HL-60/S4 treated with phorbol 12-myristate 13-acetate at 8.2 ng/mL for 4 days and 3 days (cell line): ENCODE results near the gene ZNF318.
"Not testable (repeated sequence)": the region's sequence is repeated elsewhere in the genome, so short reads cannot be mapped to it uniquely, and the experiment has no call there.

ENCODE experiments used
- in situ Hi-C: fragments of 300-500 bp; cut with MboI; formaldehyde crosslinking; loops from 2 replicates; pipeline ENCODE4 v1.15.0; 2022; ENCODE audit warnings: low sequenced_read_pairs

The ZNF318 gene

DNA sequence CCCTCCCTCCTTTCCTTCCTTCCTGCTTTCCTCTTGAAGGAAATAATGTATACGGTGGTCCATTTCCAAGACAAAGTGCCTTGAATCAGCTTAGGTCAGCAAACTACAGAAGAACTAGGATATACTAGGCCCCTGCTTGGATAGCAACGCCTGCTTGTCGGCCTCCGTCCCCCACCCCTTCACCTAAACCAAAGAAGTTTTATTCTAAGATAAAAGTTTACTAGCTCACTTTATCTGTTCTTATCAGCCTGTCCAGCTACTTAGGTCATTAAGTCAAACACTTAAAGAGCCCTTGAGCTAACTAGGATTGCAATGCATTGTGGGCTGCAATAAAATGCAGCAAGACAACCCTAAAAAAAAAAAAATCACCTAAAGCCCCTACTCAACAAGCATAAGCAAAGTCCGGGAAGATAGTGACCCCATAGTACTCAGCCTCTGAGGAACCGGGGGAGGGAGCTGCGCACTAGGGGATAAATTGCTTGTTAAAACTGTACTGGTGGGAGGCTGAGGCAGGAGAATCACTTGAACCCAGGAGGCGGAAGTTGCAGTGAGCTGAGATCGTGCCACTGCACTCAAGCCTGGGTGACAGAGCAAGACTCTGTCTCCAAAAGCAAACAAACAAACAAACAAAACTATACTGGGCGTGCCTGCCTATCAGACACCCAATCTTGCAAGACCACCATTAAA lies 21.4 kb upstream of the ZNF318 start:
- in situ Hi-C loops: not testable (repeated sequence)

DNA sequence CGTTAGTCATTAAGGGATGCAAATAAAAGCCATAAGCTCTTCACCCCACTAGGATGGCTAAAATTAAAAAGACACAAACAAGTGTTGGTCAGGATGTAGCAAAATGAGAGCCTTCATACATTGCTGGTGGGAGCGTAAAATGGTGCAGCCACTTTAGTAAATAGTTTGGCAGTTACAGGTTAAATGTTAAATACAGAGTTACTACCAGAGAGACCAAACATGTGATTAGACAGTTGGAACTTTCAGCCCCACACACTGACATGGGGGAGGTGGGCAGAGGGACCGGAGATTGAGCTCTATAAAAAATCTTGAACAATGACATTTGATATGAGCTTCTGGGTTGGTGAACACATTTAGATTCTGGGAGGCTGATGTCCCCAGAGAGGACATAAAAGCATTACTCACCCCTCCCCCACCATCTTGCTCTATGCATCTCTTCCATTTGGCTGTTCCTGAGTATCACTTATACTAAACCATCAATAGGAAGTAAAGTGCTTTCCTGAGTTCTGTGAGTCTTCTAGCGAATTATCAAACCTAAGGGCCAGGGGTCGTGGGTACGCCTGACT lies 20.4 kb upstream of the ZNF318 start:
- in situ Hi-C loops: no loop called here

DNA sequence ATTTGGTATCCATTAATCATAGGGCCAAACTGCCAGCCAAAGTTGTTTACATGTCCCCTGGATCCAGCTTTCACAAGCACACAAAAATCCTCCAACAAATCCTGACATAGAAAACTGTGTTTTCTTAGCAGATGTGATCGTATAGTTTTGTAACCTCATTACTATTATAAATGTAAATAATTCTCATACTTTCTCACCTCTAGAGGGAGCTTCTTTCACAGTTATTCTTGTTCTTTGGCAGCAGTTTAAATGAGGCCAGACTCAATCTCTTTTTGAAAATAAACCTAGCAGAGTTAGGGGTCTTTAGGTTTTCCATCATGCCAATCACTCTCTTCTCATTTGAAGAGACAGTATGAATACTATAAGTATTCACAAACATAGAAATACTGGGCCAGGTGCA lies 17.0 kb upstream of the ZNF318 start:
- in situ Hi-C loops: no loop called here

DNA sequence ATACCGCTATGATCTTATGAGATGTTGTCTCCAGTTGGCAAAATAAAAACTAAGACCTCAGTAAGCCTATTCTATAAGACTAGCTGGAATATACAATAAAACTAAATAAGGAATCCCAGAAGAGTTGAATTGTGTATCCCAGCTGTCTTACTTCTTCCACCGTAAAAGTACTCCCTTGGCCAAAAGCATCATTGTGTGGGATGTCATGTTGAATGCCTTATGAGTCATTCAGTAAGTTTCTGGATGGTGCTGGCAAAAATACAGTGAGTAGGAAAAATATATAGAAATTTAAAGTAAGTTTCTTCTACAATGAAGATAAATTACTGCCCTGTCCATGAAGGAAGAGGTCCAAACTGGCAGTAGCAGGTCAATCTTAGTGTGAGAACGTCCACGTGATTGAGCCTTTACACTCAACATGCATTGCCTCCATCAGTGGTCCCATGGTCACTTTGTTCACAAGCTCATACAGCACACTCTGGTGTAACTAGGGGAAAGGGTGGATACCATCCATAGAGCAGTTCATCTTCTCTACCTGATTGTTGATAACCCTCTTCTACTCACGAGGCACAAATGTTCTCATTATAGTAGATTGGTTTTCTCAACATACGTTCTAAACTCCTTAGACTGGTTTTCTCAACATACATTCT lies 13.7 kb upstream of the ZNF318 start:
- in situ Hi-C loops: no loop called here

DNA sequence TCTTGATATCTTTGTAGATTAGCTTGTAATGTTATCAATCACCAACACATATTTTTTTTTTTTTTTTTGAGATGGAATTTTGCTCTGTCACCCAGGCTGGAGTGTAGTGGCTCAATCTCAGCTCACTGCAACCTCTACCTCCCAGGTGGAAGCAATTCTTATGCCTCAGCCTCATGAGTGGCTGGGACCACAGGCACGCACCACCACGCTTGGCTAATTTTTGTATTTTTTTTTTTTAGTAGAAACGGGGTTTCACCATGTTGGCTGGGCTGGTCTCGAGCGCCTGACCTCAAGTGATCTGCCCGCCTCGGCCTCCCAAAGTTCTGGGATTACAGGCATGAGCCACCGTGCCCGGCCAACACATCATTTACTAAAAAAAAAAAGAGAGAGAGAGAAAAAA lies 11.4 kb upstream of the ZNF318 start:
- in situ Hi-C loops: not testable (repeated sequence)

DNA sequence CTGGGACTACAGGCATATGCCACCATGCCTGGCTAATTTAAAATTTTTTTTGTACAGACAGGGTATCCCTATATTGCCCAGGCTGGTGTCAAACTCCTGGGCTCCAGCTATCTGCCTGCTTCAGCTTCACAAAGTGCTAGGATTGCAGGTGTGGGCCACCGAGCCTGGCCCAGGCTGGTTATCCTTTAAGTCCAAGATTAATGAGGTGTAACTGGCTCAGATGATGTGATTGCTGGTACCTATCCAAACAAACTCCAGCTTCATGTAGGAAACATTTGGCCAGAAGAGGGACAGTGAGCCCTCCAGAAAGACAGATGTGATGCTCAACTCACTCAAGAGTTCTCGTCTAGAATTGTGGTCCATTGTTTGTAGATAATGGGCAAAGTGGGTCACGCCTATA lies 9.2 kb upstream of the ZNF318 start:
- in situ Hi-C loops: no loop called here

DNA sequence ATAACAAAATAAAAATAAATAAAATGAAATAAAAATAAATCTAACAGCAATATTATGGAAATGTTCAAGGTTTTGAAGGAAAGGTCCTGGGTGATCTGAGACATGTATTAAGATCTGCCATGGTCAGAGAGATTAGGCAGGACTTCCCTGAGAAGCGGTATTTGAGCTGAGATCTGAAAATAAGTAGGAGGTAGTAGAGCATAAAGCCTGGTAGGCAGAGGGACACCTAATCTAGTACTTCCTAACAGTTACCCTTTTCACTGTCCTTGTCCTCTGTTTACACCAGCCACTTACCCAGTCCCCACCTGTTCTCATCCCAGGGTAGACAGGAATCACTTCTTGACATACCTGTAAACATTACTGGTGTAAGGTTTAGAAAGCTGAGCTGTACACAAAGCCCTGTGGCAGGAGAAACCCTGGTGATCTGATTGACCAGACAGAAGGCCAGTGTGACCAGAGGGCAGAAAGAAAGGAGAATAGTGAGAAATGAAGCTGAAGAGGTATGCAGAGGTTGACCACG lies 8.3 kb upstream of the ZNF318 start:
- in situ Hi-C loops: no loop called here

DNA sequence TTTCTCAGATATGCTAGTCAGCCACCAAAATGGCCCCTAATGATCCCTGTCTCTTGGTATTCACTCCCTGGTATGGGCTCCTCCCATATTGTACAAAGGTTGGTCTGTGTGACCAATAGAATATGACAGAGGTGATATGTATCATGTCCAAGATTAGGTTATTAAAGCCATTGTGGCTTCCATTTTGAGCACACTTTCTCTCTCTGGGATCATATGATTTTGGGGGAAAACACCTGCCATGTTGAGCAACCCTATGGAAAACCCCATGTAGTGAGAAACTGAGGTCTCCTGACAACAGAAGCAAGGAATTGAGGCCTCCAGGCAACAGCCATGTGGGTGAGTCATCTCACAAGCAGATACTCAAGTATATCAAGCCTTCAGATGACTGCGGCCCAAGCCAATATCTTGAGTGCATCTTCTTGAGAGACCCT lies 7.1 kb upstream of the ZNF318 start:
- in situ Hi-C loops: no loop called here

DNA sequence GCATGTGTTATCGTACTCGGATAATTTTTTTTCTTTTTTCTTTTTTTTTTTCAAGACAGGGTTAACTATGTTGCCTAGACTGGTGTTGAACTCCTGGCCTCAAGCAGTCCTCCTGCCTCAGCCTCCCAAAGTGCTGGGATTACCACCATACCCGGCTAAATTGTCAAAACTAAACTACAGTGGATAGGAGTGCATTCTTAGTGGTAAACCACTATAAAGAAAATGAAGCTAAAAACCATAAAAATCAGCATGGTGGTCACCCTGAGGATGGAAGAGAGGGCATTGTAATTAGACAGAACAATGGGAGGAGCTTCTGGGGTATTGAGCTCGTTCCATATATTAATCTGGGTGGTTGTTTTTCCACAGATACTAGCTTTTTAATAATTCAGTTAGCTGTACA lies 6.2 kb upstream of the ZNF318 start:
- in situ Hi-C loops: no loop called here

DNA sequence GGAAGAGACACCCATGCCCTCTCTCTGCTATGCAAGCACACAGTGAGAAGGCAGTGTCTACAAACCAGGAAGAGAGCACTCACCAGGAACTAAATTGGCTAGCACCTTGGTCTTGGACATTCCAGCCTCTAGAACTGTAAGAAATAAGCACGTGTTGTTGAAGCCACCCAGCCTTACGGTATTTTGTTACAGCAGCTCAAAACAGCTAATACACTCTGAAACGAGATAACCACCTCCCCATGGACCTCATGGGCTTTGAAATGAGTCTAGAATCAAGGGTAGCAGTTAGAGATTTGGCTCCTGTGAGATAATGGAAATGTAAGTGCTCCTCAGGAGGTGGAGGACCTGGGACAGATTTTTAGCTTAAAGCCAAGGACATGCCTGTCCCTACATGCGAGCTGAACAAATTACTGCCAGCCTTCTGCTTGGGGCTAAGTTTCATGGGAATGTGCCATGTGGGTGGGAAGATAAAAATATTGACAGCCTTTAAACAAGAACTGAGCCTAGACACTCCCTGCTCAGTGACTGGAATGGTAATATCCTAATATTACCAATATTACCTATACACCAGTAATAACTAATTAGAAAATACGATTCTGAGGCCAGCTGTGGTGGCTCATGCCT lies 3.9 kb upstream of the ZNF318 start:
- in situ Hi-C loops: no loop called here

DNA sequence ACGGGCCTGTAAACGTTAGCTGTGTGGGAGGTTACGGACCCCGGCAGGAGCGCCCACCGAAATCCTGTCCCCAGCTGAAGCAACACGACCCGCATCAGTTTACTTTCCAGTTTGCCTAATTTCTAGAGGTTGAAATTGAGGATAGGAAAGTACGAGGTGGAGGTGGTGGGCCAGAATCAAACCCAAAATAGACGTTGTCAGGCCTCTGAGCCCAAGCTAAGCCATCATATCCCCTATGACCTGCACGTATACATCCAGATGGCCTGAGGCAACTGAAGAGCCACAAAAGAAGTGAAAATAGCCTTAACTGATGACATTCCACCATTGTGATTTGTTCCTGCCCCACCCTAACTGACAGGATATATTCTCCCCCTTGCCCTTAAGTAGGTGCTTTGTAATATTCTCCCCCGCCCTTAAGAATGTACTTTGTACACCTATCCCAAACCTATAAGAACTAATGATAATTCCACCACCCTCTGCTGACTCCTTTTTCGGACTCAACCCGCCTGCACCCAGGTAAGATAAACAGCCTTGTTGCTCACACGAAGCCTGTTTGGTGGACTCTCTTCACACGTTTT lies 645 bp upstream of the ZNF318 start:
- in situ Hi-C loops: not testable (repeated sequence)

DNA sequence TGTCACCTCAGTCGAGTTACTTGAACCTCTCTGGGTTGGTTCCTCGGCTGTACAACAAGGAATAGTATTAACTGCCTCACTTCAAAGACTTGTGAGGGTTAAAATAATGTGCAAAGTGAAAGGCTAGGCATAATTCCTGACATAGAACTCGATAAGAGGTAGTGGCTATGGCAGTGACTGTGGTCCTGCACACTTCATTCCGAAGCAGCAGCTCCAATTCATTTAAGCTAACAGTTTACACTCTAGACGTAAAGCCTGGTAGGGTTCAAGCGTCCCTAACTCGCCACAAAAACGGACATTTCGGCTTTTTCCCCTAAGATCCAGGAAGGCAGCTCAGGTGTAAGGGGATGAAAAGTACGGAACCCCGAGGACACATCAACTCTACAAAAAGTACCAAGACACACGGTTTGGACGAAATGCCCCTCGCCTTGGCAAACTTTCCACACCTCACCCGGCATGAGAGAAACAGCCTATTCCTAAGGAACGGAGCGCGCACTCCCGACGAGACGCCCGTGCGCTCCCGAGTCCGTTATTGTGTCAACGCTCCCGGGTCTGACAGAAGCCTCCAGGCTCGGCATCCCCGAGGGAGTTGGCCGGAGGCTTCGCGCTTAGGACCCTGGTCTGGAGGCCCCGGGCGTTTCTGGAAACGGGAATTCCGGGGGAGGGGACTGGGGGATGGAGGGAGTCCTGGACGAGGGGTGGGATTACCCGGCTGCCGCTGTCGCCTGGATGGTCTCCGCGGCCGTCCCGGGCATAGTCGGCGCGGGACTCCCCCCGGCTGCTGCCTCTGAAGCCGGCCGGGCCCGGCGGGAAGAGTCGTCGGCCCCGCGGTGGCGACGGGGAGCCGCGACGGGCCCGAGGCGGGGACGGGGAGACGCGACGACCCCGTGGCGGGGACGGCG lies 937 bp downstream of the ZNF318 start:
- in situ Hi-C loops: no loop called here

DNA sequence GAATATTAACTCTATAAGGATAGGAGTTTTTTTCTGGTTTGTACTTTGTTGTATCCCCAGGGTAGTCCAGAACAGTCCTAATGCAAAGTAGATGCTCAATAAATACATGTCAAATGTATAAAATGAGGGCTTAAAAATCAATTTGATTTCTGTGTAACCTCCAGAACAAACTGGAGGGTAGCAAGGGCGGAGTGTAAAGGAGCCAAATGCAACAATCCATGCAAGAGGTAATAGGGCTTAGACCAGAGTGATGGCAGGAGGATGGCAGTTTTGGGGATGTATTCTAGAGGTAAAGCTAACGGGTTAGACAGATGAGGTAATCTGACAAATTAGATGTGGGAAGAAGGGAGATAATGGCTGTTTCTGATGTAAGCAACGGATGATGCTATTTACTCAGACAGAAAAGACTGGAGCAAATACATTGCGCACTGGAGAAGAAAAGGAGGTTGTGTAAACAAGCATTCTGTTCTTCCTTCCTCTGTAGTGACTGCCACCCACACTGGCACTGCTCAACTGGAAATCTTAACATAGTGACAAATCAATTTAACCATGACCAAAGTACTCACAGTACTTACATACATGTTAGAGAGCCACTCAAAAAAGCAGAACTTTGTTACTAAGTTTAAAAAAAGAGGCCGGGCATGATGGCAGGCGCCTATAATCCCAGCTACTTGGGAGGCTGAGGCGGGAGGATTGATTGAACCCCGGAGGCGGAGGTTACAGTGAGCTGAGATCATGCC lies 2.0 kb downstream of the ZNF318 start:
- in situ Hi-C loops: no loop called here

DNA sequence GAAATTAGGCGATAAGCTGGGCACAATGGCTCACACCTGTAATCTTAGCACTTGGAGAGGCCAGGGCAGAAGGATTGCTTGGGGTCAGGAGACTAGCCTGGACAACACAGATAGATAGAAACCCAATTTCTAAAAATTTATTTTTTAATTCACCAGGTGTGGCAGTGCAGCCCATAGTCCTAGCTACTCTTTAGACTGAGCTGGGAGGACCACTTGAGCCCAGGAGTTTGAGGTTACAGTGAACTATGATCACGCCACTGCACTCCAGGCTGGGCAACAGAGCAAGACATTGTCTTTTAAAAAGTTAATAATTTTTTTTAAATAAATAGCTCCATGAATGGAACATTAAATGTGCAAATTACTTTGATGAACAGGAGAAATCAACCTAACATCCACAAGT lies 8.2 kb downstream of the ZNF318 start:
- in situ Hi-C loops: no loop called here

DNA sequence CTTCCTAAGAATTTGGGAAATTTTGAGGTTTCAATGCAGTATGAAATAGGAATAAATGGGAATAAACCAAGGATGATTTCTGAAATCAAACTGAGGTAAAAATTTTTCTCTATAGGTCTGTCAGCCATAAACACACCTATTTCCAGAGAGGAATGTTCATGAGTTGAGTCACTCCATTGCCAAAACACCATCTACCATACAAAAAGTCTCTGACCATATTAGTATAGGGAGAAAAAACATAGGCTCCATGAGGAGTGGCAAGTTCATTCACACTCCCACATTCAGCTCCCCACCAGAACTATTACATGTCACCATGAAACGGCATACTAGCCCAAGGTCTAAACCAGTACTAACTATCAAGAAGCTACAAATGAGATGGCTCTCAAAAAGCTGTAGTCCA lies 9.6 kb downstream of the ZNF318 start:
- in situ Hi-C loops: no loop called here

DNA sequence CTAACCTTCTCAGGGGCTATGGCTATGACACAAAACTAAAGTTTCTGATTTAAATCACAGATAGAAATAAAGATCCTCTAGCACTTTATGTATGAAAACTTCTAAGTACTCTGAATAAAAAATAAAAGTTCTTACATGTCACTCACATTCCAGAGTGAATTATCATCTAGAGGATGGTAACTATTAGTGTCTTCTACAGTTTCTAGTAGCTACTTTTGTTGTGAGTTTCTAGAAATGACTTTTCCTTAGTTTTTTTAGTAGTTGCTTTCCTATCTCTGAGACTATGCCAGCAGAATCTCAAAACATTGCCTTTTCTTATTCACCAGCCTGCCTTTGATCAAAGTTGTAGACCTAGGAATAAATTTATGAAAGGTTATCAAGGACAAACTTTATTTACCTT lies 10.1 kb downstream of the ZNF318 start:
- in situ Hi-C loops: no loop called here

DNA sequence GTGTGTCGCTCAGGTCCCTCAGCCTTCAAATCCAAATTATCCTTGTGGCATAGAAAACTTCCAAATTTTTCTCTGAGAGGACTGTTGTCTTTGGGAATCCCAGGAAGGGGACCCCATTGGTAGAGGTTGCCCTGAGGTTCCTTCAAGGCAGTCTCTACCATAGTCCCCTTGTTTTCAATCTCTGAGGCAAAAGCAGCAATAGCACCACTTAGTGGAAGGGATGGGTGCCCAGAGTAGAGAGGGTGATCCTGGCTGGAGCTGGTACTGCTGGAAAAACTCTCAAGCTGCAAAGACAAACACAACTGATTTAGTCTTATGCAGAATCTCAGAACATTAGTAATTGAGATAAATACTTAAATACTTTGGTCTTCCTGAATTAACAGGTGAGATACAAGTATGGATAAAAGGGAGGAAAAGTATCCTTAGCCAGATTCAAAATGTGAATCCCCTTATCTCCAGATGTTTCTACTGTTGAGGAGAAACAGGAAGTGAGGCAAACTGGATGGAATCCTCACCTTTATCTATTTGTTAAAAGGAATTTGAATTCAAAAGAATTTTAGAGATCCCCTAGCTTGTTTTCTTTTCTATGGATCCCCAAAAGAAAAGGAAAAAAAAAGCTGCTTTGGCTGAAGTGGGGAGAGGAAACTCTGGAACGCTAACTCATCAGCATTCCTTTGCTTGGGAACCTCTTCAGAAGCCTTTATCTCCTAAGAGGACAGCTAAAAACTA lies 13.4 kb downstream of the ZNF318 start:
- in situ Hi-C loops: no loop called here

DNA sequence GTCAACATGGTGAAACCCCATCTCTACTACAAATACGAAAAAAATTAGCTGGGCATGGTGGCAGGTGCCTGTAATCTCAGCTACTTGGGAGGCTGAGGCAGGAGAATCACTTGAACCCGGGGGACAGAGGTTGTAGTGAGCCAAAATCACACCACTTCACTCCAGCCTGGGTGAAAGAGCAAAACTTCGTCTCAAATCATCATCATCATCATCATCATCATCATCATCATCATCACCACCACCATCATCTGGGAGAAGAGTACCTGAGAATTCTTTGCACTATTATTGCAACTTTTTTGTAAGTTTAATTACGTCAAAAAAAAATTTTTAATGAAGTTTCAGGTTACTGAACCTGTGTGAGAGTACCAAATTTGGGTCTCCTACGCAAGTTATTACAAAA lies 17.5 kb downstream of the ZNF318 start:
- in situ Hi-C loops: not testable (repeated sequence)

DNA sequence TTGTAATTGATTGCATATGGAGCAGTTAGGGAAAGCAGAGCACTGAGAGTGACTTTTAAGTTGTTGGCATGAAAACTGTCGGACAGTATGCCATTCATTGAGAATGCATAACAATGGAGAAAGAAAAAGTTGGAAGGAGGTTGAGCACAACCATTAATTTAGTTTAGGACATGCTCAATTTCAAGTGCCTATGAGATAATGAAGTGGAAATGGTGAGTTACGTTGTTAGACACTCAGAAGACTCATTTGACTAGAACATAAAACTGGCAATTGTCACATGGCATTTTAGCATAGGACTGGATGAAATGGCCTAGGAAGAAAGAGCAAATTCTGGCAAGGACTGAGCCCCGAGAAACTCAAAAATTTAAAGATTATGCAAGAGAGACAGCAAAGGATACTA lies 22.0 kb downstream of the ZNF318 start:
- in situ Hi-C loops: no loop called here
